Renal pelvis (tissue), 4 donors: ENCODE measurements around the gene ALG12. TPM values are rescaled to one million over a fixed set of nuclear protein-coding genes. Genes with fewer than 3 reads are reported as not detected.
"Not testable (repeated sequence)": the region's sequence is repeated elsewhere in the genome, so short reads cannot be mapped to it uniquely, and the experiment has no call there.

ENCODE experiments used
- DNase-seq: peaks from one replicate; pipeline ENCODE4 v3.0.0-alpha.2; 2013
- polyA plus RNA-seq, 3 donors: library from polyadenylated mRNA; unstranded; fragments of 120-200 nt; gene quantifications; one replicate each; pipeline ENCODE4 v1.2.1, GENCODE V29; 2013; ENCODE audit not compliant: insufficient read length in 3 of 3

Gene ALG12
- polyA plus RNA-seq, 3 donors, result 35.2 to 43.5 (median 40.6) TPM

GRCh38 chr22:49948958-49949913 is 31.0 kb upstream of the ALG12 start:
- no peak for DNase-seq

- DNase-seq, result no peak
Observed at GRCh38 chr22:49948116-49948957, 30.1 kb upstream of the ALG12 start.

GRCh38 chr22:49947296-49947622 is 29.0 kb upstream of the ALG12 start:
- no peak for DNase-seq

GRCh38 chr22:49946612-49947295 is 28.5 kb upstream of the ALG12 start:
- DNase-seq, result no peak

GRCh38 chr22:49945042-49945794 is 27.0 kb upstream of the ALG12 start:
- DNase-seq, result not testable (repeated sequence)

- no peak for DNase-seq
Observed at GRCh38 chr22:49944399-49944891, 26.2 kb upstream of the ALG12 start.

GRCh38 chr22:49943771-49944398 is 25.6 kb upstream of the ALG12 start:
- DNase-seq, result no peak

GRCh38 chr22:49943405-49943765 is 25.1 kb upstream of the ALG12 start:
- DNase-seq, result no peak

GRCh38 chr22:49942565-49943404 is 24.5 kb upstream of the ALG12 start:
- no peak for DNase-seq

- DNase-seq, result no peak
Observed at GRCh38 chr22:49941507-49942316, 23.5 kb upstream of the ALG12 start.

- no peak for DNase-seq
Observed at GRCh38 chr22:49938565-49939136, 20.4 kb upstream of the ALG12 start.

GRCh38 chr22:49937758-49938564 is 19.7 kb upstream of the ALG12 start:
- DNase-seq, result no peak

GRCh38 chr22:49936973-49937757 is 18.9 kb upstream of the ALG12 start:
- no peak for DNase-seq

- DNase-seq, result no peak
Observed at GRCh38 chr22:49936018-49936972, 18.1 kb upstream of the ALG12 start.

- DNase-seq, result no peak
Observed at GRCh38 chr22:49935561-49935960, 17.3 kb upstream of the ALG12 start.
